HG02852 (cell line): ENCODE measurements around the gene IL18RAP.

ENCODE experiments used
- ATAC-seq: cut with Tn5 transposase; IDR thresholded peaks from one replicate; pipeline ENCODE4 v1.9.1; 2021; ENCODE audit warnings: mild to moderate bottlenecking, moderate library complexity; ENCODE audit not compliant: unreplicated experiment

Gene IL18RAP

DNA sequence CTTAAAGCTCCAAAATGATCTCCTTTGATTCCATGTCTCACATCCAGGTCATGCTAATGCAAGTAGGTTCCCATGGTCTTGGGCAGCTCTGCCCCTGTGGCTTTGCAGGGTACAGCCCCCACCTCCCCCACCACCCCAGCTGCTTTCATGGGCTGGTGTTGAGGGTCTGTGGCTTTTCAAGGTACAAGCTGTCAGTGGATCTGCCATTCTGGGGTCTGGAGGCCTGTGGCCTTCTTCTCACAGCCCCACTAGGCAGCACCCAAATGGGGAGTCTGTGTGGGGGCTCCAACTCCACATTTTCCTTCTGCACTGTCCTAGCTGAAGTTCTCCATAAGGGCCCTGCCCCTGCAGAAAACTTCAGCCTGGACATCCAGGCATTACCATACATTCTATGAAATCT lies 69.0 kb downstream of the IL18RAP start:
- ATAC-seq: no peak

DNA sequence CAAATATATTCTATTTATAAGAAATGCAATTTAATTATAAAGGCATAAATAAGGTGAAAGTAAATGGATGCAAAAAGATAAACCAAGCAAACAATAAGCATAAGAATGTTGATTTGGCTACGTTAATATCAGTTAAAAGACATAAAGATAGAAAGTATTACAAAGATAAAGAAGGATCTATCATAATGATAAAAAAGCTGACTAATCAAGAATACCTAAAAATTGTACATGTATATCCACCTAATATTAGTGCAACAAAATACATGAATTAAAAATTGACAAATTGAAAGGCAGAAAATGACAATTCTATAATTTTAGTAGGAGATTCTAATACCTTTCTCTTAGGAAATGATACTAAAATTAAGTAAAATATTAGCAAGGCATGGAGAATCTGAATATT lies 71.6 kb downstream of the IL18RAP start:
- ATAC-seq: no peak

DNA sequence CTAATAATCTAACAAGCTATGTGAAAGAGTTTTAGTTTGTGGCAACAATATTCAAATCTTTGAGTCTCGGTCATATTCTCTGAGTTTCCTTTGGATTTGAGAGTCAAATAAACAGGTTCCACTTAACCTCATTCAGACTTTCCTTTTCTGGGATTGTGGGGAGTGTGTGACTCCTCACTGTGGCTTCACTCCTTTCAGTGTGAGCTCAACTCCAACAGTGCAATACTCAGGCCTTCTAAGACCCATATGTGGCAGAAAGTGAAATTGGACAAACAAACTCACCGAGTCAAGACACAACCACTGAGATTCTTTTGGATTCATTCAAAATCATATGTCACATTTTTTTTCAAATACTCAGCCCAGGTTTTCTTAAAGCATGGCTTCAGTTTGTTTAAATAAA lies 75.5 kb downstream of the IL18RAP start:
- peak; percentile 55 for ATAC-seq

DNA sequence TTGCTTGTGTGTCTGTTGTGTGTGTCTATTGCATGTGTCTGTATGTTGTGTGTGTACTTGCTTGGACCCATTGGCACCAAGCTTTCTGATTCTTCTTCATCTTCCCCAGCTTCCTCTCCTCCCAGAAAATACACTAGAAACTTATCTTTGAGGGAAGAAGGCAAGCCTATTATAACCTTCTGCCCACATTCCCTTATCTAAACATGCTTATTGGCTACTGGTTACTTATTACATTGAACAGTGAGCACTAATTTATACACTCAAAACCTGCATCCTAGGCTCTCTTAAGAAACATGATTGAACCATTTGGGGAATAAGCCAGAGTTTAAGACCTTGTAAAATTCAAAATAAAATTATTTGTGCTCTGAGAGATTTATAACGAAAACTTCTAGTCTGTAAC lies 76.6 kb downstream of the IL18RAP start:
- no peak for ATAC-seq
